ENCODE data around the gene PRKCQ.

The PRKCQ gene

DNA sequence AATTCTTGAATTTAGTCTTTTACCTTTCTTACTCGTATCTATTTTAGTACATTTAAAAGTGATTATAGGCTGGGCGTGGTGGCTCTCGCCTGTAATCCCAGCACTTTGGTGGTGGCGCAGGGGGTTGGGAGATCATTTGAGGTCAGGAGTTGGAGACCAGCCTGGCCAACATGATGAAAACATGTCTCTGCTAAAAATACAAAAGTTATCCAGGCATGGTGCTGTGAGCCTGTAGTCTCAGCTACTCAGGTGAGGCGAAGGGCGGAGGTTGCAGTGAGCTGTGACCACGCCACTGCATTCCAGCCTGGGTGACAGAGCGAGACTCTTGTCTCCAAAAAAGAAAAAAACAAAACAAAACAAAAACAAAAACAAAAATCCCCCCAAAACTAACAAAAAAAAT is 12.2 kb downstream of the PRKCQ start:
- DNase-seq (ENCODE audit: low read depth in 2 of 2), result no peak

GRCh38 chr10:6567203-6567703 is 12.8 kb downstream of the PRKCQ start:
- DNase-seq (ENCODE audit: low read depth in 2 of 2), result no peak

- DNase-seq (ENCODE audit: low read depth in 2 of 2), result no peak
Measured at GRCh38 chr10:6565588-6565987, 14.5 kb downstream of the PRKCQ start.

- no peak for DNase-seq (ENCODE audit: low read depth in 2 of 2)
Measured at GRCh38 chr10:6564367-6564766, 15.7 kb downstream of the PRKCQ start.

DNA sequence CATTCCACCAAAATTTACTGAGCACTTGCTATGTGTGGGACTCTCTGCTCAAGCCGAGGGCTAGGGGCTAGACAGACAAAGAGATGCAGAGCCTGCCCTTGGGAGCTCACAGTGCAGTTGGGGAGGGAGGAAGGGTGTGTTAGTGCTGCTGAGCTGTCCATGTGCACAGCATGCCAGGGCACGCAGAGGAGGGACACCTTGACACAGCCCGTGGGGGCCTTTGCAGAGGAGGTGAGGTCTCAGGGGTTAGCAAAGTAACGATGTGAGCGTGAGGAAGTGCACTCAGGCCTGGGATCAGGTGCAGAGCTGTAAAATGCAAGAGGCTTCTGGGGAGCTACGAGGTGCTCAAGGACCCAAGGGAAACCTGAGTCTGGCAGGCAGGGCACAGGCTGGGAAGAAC is 16.3 kb downstream of the PRKCQ start:
- DNase-seq (ENCODE audit: low read depth in 2 of 2), result no peak

- DNase-seq (ENCODE audit: low read depth in 2 of 2), result no peak
Measured at GRCh38 chr10:6563075-6563474, 17.0 kb downstream of the PRKCQ start.

DNA sequence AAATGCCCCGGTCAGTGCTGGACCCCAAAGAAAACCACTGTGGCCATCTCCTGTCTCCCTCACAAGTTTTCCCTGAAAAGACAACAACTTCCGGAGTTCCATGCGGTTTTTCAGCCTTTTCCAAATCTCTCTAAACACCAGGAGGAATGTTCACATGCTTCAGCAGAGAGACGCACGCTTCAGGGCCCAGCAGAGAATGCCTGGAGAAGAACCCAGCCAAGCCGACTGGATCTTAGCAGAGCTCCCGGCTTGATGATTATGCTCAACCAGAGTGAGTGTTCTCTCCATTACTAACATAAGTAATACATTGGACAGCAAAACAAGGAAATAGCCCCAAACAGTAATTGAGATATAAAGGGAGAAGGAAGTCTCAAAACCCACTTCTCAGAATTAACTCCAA is 17.9 kb downstream of the PRKCQ start:
- no peak for DNase-seq (ENCODE audit: low read depth in 2 of 2)

GRCh38 chr10:6561552-6561951 is 18.5 kb downstream of the PRKCQ start:
- DNase-seq (ENCODE audit: low read depth in 2 of 2), result no peak

DNA sequence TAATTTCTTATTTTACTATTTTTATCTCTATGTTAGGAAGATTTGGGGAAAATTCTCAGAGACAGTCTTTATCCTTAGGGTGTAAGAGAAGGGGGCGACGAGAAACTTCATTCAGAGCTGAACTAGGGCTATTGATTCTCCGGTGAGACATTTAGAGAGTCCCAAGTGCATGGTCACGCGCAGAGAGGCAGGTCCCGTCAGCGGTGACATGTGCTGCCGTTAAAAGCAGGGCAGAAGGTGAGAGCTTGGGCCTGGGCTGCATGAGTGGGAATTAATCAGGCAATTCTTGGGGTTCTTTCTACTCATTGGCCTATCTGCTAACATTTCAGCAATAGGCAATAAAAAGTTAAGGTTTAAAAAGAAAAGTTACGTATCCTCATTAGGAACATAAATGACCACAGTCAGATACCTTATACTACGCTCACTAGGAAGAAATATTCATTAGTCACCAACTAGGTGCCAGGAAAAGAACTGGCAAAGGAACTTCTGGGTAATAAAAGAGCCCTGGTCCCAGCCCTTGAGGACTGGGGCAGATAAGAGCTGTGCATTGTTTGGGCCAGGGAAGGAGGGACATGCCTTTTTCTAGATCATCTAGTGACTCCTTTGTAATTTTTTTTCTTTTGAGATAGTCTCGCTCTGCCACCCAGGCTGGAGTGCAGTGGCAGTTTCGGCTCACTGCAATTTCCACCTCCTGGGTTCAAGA is 21.2 kb downstream of the PRKCQ start:
- DNase-seq (ENCODE audit: low read depth in 2 of 2), result no peak

DNA sequence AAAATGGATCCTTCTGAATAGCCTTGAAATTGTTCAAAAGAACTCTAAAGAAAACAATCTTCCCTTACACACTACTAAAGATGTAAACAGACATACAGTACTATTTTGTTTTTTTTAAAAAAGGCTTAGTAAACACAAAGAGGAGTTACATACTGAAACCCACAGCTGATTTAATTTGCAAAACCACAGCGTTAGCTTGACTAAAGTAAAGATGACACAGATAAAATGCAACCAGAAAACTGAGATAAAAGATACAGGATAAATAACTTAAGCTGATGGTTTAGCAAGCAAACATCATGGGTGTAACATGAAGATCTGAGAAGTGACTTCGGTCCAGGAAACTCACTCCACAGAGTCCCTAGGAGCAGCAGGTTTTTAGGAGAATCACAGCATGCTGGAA is 21.8 kb downstream of the PRKCQ start:
- DNase-seq (ENCODE audit: low read depth in 2 of 2), result no peak

DNA sequence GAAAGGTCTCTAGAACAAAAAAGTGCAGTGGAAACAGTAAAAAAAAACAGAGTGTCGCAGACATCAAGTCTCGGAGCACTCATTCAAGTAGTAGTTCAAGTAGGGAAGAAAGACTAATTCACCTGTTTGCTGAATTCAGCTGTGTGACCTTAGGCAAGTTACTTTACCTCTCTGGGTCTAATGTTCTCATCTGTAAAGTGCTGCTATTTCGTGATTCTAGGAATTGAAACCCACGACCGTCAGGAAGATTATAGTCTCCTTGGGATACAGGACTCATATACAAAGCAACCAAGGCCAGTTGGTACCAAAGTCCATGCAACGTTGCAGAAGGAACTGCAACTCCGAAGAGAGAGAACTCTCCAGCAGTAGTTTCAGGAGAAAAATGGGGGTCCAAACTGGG is 26.1 kb downstream of the PRKCQ start:
- DNase-seq (ENCODE audit: low read depth in 2 of 2), result no peak

DNA sequence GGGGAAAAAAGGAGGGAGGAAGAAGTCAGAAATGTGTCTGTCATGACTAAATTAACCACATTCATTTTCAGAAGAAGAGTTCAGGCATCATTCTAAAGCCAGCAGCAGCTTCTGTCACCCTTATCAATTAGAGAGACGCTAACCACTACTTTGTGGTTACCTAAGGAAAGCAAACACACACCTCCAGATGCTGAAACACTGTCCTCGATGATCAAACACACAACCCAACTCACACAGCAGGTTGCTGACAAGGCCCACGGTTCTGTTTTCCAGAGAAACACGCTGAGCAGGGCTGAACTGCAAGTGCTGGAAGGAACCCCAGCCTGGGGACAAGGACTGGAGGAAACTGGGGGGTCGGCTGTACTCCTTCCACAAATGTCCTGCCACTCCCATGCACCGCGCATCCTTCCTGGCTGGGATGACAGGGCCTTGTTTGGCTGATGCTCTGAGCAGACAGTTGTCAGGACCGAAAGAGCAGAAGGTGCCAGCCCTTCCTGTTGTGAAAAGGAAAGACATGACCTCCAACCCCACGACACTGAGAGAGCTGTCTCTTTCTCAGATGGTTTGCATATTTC is 36.6 kb downstream of the PRKCQ start:
- peak in 1 of 2 donors; percentile 32 for DNase-seq (ENCODE audit: low read depth in 2 of 2)

- no peak for DNase-seq (ENCODE audit: low read depth in 2 of 2)
Measured at GRCh38 chr10:6542999-6543430, 37.1 kb downstream of the PRKCQ start.

- DNase-seq (ENCODE audit: low read depth in 2 of 2), result no peak
Measured at GRCh38 chr10:6539833-6540232, 40.2 kb downstream of the PRKCQ start.

DNA sequence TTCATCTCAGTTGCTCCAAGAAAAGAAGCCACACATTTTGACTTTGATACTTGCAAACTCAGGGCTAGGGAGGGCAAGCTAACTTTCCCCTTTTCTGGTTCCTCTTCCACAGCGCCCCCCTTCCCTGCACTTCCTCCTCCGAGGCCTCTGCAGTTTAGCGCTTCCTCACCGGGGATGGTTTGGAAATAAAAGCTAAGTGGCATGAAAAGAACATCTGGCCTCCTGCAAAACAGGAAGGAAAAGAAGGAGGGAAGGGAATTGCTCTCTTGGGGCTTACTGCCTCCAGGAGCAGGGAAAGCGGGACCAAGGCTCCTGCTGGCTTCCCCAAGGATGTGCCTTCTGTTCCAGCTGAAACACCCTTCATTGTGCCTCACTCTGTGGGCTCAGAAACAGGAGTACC is 42.3 kb downstream of the PRKCQ start:
- no peak for DNase-seq (ENCODE audit: low read depth in 2 of 2)

DNA sequence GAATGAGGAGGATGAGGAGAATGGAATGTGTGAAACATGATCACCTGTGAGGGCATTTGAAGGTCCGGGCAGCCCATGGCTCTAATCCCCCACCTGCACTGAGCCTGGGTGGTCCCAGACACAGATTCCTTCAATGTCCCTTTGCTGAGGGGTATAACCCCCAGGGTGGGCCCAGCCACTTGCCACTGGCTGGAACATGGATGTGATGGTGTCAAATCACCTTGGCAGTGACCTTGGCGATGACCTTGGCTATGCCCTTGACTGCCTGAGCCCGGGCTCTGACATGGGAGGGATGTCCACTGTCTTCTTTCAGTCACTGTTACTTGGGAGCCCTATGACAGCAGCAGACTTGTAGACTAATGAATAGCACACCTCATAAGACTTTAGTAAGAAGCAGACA is 44.0 kb downstream of the PRKCQ start:
- no peak for DNase-seq (ENCODE audit: low read depth in 2 of 2)

DNA sequence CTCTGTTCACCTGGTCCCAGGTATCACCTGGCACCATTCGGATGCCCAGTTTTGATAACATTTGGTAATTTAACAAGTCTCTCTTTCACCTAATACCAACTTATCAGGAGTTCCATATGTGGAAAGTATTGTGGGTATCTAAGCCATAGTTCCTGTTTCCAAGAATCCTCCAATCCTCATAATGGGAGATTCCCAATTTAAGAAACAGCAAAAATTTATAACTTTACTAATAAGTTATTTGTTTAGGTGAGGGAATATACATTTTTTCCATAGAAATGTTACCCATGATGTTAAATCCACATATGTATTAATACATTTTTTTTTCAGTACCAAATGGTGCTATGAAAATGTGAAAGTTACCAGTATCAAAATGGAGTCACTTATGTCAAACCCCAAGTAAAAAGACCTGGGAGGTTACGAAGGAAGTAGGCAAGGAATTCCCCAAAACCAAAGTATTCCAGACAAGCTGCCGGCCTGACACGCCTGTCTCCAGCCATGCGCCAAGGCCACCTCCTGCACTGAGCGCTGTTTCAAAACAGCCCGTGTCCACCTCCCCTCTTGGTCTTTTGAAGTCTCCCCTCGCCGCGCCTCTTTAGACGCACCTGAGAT is 44.8 kb downstream of the PRKCQ start:
- no peak for DNase-seq (ENCODE audit: low read depth in 2 of 2)

DNA sequence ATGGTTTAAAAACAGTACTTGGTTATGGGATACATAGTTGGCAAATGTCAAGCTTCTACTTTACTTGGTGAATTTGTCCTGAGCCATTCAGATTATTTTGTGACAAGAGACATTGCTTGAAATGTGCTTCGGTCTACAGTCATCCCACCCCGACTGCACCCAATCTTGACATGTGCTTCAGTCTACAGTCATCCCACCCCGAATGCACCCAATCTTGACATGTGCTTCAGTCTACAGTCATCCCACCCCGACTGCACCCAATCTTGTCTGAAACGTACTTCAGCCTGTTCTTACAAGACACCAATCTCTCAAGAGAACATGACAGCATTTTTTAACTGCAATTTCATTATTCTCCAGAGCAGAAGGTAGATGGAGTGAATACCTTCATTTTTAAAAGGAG is 47.8 kb downstream of the PRKCQ start:
- no peak for DNase-seq (ENCODE audit: low read depth in 2 of 2)

- DNase-seq (ENCODE audit: low read depth in 2 of 2), result no peak
Measured at GRCh38 chr10:6530966-6531365, 49.1 kb downstream of the PRKCQ start.

- peak in 1 of 2 donors; percentile 45 for DNase-seq (ENCODE audit: low read depth in 2 of 2)
Measured at GRCh38 chr10:6530211-6530840, 49.8 kb downstream of the PRKCQ start.

DNA sequence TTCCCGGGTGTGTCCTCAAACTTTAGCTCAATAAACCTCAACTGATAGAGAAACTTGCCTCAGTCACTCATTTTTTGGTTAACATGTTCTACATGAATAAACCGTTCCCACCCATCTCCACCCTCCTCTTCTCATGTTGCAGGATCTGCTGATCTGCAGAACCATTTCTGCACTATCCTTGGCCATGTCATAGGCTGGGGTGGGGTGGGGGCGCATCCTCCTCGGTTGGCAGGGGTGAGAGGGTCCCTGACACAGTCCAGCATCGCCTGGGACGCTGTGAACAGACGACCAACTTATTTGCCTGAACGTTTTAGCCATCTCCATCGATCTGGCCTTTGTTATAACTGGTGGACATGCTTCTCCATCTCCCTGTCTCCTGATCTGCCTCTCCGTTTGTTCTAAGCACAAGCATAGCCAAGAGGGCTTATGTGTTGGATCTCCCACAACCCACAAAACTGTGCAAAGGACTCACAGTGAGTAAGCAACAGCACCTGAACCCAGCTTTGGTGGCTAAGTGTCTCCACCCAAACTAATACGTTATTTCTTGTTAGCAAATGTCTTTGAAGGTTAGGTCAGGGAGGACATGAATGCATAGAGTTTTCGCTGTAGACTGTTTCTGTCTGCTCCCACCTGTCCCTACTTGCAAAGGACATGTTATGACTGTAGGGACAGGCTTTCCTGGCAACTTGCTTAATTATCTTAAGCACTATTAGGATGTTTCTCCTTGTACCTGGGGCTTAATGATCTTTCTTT is 51.7 kb downstream of the PRKCQ start:
- DNase-seq (ENCODE audit: low read depth in 2 of 2), result no peak

- DNase-seq (ENCODE audit: low read depth in 2 of 2), result no peak
Measured at GRCh38 chr10:6525599-6526165, 54.4 kb downstream of the PRKCQ start.
